GM12865 (cell line): ENCODE data around the gene FAM20A.

Source experiments
- DNase-seq: peaks from one replicate; pipeline ENCODE4 v3.0.0; 2010; ENCODE audit warnings: low read depth
- H3K4me3 ChIP-seq: 2 replicates; pipeline ENCODE4 v1.5.1; 2011; ENCODE audit warnings: mild to moderate bottlenecking, low read depth, low read length, control low read depth
- TF ChIP-seq, protein P1 (sequence below): IDR thresholded peaks from 2 replicates; pipeline ENCODE4 v1.5.1; 2011; ENCODE audit warnings: low read length, control low read depth, low read depth, inconsistent platforms; ENCODE audit not compliant: insufficient read depth; ENCODE audit errors: missing control alignments

Gene FAM20A

DNA sequence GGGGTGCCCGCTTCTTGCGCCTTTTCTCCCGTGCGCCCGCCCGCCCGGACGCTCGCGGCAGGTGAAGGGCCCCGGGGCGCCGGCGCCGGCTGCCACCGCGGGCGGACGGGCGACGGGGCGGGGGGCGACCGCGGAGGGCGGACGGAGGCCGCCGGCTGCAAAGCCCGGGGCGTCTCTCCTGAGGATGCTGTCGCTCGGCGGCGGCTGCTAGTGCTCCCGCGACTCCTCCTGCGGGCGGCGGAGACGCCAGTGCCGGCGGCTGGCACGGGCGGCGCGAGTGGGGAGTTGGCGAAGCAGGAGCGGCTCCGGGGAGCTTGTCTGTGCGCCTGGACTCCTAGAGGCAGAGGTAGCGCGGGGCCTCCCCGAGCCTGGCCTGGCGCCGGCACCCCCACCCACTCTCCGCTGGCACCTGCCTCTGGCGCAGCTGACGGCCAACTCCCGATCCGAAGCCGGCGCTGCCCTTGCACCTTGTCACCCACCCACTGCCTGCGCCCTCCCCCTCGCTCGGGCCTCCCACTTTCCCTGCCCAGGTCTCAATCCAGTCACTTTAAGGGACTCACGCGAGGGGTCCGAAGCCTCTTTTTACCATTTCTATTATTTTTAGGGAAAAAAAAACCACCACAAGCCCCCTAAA, at the start of gene FAM20A:
FAM20A (minus strand) TSS at position 437 of the 634 bp plus-strand sequence. CDS start 701 bp downstream, outside the sequence.
- DNase-seq, result no peak
- TF ChIP-seq, protein P1, sequence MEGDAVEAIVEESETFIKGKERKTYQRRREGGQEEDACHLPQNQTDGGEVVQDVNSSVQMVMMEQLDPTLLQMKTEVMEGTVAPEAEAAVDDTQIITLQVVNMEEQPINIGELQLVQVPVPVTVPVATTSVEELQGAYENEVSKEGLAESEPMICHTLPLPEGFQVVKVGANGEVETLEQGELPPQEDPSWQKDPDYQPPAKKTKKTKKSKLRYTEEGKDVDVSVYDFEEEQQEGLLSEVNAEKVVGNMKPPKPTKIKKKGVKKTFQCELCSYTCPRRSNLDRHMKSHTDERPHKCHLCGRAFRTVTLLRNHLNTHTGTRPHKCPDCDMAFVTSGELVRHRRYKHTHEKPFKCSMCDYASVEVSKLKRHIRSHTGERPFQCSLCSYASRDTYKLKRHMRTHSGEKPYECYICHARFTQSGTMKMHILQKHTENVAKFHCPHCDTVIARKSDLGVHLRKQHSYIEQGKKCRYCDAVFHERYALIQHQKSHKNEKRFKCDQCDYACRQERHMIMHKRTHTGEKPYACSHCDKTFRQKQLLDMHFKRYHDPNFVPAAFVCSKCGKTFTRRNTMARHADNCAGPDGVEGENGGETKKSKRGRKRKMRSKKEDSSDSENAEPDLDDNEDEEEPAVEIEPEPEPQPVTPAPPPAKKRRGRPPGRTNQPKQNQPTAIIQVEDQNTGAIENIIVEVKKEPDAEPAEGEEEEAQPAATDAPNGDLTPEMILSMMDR, result no peak
- H3K4me3 ChIP-seq, result peak within 1 kb of the TSS; percentile 18; the same call in 1 of the 2 replicates

- no peak for DNase-seq
- TF ChIP-seq, protein P1, result no peak
- no peak overlapping the region for H3K4me3 ChIP-seq
Observed at GRCh38 chr17:68649324-68649723, 48.2 kb upstream of the FAM20A start.

DNA sequence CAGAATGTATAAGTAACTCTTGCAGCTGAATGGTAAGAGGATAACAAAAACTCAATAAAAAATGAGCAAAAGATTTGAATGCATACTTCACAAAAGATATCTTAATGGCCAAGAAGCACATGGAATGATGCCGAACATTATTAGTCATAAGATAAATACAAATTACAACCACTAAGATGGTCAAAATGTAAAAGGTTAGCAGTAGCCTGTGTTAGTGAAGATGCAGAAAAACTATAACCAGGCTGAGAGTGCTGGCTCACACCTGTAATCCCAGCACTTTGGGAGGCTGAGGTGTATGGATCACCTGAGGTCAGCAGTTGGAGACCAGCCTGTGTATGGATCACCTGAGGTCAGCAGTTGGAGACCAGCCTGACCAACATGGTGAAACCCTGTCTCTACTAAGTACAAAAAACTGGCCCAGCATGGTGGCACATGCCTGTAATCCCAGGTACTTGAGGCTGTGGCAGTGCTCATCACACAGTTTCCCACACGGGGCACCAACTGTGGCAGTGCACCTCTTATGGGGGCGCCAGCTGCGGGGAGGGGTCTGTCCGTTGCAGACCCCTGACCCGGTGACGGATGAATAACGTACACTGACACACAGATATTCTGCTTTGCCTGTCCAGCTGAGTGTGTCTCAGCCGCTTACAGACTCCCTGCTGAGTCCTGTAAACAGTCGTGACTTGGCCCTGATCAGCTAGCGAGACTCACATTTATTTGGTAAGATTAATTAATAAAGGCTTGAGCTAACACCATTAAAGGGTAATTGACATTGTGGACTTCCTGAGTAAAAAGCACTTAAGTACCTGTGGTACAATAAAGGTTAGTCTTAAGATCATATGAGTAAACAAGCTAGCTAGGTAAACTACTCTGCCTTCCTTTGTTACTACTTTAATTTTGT, 45.7 kb upstream of the FAM20A start:
- no peak overlapping the region for H3K4me3 ChIP-seq
- no peak for DNase-seq
- TF ChIP-seq, protein P1, result no peak

GRCh38 chr17:68642118-68642412, 40.9 kb upstream of the FAM20A start:
- DNase-seq, result no peak
- TF ChIP-seq, protein P1, result no peak
- H3K4me3 ChIP-seq, result no peak overlapping the region

- TF ChIP-seq, protein P1, result no peak
- H3K4me3 ChIP-seq, result no peak overlapping the region
- DNase-seq, result no peak
Observed at GRCh38 chr17:68641276-68642117, 40.3 kb upstream of the FAM20A start.

- TF ChIP-seq, protein P1, result no peak
- H3K4me3 ChIP-seq, result no peak overlapping the region
- no peak for DNase-seq
Observed at GRCh38 chr17:68640242-68640989, 39.2 kb upstream of the FAM20A start.
